C4-2B (cell line): ENCODE measurements around the gene BIK.

Source experiments
- ZFX ChIP-seq: fragments of 450-650 bp; IDR thresholded peaks from 2 replicates; pipeline ENCODE4 v1.6.1; 2017
- TF ChIP-seq, protein P1 (sequence below): fragments of 450-650 bp; conservative IDR thresholded peaks from 2 replicates; pipeline ENCODE4 v1.5.1; 2017; ENCODE audit warnings: mild to moderate bottlenecking

DNA sequence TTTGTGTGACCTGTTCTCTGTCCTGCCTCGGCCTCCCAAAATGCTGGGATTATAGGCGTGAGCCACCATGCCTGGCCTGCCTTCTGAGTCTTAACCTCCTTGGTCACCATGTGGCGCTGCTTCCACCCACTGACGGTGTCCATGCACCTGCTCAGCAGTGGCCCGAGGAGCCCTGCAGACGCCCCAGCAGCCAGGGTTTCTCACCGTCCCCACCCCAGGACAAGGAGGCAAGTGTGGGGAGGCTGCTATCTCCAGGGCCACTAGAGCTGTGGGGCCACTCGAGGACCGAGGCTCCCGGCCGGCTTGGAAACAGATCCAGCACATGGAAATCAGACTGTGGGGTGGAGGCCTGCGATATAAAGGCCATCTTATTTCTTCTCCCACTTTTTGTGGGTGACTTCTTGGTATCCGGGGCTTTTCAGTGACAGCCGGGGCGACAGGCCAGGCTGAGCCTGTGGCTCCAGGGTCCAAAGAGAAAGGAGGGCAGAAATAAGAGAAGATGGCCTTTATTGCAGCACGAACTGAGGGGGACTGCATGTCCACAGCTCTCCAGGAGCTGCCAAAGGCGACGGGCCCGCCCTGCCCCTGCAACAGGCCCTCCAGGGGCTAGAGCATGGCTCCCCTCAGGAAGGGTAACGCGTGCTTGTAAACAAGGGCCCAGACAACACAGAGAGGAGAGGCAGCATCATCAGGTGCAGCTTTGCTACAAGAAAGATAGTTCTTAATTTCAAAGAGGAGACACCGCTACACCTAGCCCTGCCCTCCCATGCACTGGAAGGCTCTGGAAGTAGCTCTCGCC is 55.8 kb downstream of the BIK start:
- TF ChIP-seq, protein P1, sequence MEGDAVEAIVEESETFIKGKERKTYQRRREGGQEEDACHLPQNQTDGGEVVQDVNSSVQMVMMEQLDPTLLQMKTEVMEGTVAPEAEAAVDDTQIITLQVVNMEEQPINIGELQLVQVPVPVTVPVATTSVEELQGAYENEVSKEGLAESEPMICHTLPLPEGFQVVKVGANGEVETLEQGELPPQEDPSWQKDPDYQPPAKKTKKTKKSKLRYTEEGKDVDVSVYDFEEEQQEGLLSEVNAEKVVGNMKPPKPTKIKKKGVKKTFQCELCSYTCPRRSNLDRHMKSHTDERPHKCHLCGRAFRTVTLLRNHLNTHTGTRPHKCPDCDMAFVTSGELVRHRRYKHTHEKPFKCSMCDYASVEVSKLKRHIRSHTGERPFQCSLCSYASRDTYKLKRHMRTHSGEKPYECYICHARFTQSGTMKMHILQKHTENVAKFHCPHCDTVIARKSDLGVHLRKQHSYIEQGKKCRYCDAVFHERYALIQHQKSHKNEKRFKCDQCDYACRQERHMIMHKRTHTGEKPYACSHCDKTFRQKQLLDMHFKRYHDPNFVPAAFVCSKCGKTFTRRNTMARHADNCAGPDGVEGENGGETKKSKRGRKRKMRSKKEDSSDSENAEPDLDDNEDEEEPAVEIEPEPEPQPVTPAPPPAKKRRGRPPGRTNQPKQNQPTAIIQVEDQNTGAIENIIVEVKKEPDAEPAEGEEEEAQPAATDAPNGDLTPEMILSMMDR, result no peak
- TF ChIP-seq ZFX, result no peak
